Skin of body (tissue), 2 donors: ENCODE results near the gene MARCHF3. TPM values are rescaled to one million over a fixed set of nuclear protein-coding genes. Genes with fewer than 3 reads are reported as not detected.

Experiments
- DNase-seq: peaks from one replicate; lab custom pipeline; 2025; lab: John Stamatoyannopoulos, UW
- total RNA-seq: library from RNA; depleted of rRNA; stranded (reverse); fragments of >200 nt; gene quantifications from one replicate; pipeline ENCODE4 v1.2.3, GENCODE V29; 2014

The MARCHF3 gene
- total RNA-seq, 1 donor from 2014 or later: 18.5 TPM

- no peak for DNase-seq
Observed at GRCh38 chr5:126983874-126984266, 46.5 kb downstream of the MARCHF3 start.

- no peak for DNase-seq
Observed at GRCh38 chr5:126982926-126983873, 47.2 kb downstream of the MARCHF3 start.

GRCh38 chr5:126982202-126982601 is 48.2 kb downstream of the MARCHF3 start:
- DNase-seq: no peak

GRCh38 chr5:126981701-126982100 is 48.7 kb downstream of the MARCHF3 start:
- no peak for DNase-seq

- no peak for DNase-seq
Observed at GRCh38 chr5:126981222-126981621, 49.1 kb downstream of the MARCHF3 start.

GRCh38 chr5:126978258-126978657 is 52.1 kb downstream of the MARCHF3 start:
- no peak for DNase-seq

GRCh38 chr5:126976520-126977172 is 53.7 kb downstream of the MARCHF3 start:
- DNase-seq: no peak

- DNase-seq: no peak
Observed at GRCh38 chr5:126975796-126976195, 54.6 kb downstream of the MARCHF3 start.

- DNase-seq: no peak
Observed at GRCh38 chr5:126973193-126973592, 57.2 kb downstream of the MARCHF3 start.

GRCh38 chr5:126972062-126972895 is 58.1 kb downstream of the MARCHF3 start:
- no peak for DNase-seq

- DNase-seq: no peak
Observed at GRCh38 chr5:126971455-126972031, 58.8 kb downstream of the MARCHF3 start.

- peak; percentile 19 for DNase-seq
Observed at GRCh38 chr5:126970517-126971017, 59.8 kb downstream of the MARCHF3 start.

GRCh38 chr5:126969548-126969947 is 60.8 kb downstream of the MARCHF3 start:
- DNase-seq: no peak

- DNase-seq: no peak
Observed at GRCh38 chr5:126967808-126968466, 62.4 kb downstream of the MARCHF3 start.

- no peak for DNase-seq
Observed at GRCh38 chr5:126965487-126965886, 64.9 kb downstream of the MARCHF3 start.

GRCh38 chr5:126965061-126965475 is 65.3 kb downstream of the MARCHF3 start:
- no peak for DNase-seq

GRCh38 chr5:126963822-126964375 is 66.5 kb downstream of the MARCHF3 start:
- DNase-seq: no peak

- no peak for DNase-seq
Observed at GRCh38 chr5:126961702-126962101, 68.7 kb downstream of the MARCHF3 start.

- DNase-seq: no peak
Observed at GRCh38 chr5:126961128-126961527, 69.2 kb downstream of the MARCHF3 start.

GRCh38 chr5:126959188-126959587 is 71.2 kb downstream of the MARCHF3 start:
- DNase-seq: no peak
